SIG-M5 treated with dmso at 0.1 percent for 504 hours (cell line): Measurements from ENCODE around the gene MGAT3.
A peak's percentile ranks its signal among the peaks of the same experiment; 100 is the strongest.
"Not testable (repeated sequence)": the region's sequence is repeated elsewhere in the genome, so short reads cannot be mapped to it uniquely, and the experiment has no call there.

Experiments
- DNase-seq: peaks from one replicate; lab custom pipeline; 2025; ENCODE audit not compliant: unreplicated experiment; lab: John Stamatoyannopoulos, UW

The MGAT3 gene

GRCh38 chr22:39489094-39490068 is 32.6 kb downstream of the MGAT3 start:
- no peak for DNase-seq

DNA sequence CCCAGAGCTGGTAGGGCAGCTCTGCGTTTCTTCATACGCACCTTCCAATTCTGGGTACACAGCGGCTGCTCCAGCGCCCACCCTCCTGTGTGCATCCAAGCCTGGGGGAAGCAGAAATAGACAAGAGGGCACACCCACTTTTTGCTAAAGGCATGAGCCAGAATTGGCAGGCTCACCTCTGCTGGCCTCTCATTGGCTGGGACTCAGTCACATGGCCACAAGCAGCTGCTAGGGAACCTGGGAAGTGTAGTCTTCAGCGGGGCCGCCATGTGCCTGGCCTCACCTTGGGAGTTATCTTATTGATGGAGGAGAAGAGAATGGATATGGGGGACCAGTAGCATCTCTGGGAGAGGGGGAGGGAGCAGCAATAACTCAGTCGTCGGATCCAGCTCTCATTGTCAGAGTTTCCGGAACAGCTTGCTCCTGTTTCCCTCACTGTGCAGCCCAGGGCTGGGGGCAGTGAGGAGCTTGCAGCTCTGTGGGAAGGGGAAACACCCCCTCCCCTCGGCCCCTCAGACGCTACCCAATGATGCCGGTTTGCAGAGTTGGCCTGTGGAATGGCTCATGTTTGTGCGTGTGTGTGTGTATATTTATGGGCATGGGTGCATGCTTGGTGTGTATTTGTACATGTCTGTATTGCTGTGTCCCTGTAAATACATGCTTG is 33.5 kb downstream of the MGAT3 start:
- peak; percentile 82 for DNase-seq

DNA sequence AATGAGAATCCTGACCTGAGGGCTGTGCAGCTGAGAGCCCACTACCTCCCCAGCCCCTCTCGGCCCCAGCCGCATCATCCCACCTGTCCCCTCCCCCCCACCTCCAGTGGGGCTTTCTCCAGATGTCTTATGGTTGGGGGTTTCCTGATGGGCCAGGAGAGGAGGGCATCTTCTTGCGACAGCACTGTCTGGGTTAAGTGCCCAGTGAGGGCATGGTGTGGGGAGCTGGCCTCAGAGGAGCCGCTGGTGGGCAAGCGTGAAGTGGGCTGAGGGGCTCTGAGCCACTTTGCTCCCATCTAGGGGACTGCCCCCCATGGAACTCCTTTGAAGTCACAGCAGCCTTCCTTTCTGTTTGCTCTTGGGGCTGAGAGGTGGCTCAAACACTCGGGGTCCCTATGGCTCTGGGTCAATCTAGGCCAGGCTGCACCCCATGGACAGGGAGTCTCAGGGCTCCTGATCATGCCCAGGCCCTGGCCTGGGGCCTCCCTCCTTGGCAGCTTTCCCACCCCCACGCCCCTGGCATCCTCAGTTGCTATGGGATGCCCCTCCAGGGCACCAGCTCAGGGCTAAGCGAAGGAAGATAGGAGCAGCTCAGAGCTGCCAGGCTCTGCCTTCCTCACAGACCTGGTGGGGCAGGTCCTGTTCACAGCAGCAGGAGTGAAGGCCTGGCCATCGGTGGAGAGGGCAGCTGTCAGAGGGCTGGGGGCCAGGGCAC is 34.3 kb downstream of the MGAT3 start:
- DNase-seq = no peak

GRCh38 chr22:39491696-39492095 is 34.9 kb downstream of the MGAT3 start:
- no peak for DNase-seq

DNA sequence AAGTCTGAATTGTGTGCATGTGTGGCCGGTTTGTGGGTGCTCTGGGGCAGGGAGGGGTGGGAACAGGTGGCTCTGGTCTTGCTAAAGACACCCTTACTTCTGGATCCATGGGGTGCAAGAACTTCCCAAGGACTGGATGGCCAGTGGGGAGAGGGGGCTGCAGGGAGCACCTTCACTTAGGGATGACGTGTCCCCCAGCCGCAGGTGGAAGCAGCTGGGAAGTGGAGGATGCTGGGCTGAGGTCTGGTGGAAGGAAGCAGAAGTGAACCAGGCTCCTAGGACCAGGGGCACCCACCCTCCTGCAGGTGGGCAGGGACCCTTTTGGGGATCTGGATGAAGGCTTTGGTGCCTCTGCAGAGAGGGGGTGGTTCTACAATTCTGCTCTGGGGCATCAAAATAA is 35.4 kb downstream of the MGAT3 start:
- no peak for DNase-seq

DNA sequence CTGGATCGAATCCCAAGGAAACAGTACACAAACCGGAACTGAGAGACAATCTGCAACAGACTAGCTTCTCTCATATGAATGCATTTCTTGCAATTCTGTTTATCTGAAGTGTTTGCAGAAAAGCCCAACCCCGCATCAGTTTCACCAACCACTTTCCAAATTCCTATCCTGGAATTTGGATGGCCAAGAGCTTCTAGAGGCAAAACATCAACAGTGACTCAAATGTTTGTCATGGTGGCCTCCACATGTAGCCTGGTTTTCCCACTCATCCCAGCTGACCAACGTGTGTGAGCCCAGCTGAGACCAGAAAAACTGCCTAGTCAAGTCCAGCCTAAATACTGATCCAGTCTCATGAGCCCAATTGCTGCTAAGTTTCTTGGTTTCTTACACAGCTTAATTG is 36.9 kb downstream of the MGAT3 start:
- no peak for DNase-seq

DNA sequence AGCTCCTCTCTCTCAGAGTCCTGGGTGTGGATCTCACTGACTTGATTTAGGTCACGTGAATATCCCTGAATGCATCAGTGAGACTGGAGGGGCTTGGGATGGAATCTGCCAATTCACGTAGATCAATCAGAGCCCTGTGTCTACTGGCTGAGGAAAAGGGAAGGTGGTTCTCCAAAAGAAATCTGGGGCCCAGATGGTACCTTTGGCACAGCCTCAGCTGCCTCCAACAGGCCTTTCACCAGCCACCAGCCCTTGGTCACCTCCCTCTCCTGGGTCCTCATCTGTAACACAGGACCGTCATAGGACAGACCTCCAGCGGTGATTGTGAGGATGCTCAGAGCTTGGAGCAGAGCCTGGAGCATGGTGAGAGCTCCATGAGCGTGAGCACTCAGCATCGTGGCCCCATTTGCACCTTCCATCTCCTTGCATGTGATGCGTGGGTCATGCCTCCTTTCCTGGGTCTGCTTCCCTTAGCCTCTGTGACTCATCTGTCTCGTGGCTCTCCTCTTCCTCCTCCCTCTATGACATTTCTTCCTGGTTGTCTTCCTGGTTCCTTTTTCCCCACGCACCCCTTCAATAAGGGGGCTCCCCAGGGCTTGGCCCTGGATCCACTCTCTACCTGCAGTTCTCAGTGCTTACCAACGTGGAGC is 37.8 kb downstream of the MGAT3 start:
- DNase-seq = no peak

GRCh38 chr22:39496131-39496838 is 39.5 kb downstream of the MGAT3 start:
- DNase-seq = peak; percentile 78

- no peak for DNase-seq
Measured at GRCh38 chr22:39497429-39497828, 40.6 kb downstream of the MGAT3 start.

- DNase-seq = no peak
Measured at GRCh38 chr22:39498368-39498767, 41.6 kb downstream of the MGAT3 start.

- DNase-seq = no peak
Measured at GRCh38 chr22:39498802-39499201, 42.0 kb downstream of the MGAT3 start.

- DNase-seq = no peak
Measured at GRCh38 chr22:39500101-39500500, 43.3 kb downstream of the MGAT3 start.

DNA sequence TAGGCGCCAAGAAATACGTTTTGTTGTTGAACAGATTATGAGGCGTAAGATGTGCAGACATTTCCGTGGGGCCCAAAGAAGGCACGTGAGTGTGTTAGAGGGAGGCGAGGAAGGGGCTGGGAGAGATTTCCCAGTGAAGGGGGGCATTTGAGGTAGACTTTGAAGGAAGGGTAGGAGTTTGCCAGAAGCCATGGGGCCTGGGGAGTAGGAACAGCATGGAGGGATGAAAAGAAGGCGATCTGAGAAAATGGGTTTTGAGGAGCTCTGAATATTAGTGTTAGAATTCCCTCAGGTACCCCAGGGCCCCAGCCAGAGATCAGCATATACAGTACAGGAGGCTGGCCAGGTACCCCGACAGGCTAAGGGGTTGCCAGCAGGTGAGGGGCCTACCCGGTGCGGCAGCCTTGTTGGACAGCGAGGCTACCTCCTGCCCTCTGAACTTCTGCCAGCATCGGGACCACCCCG is 44.9 kb downstream of the MGAT3 start:
- no peak for DNase-seq

GRCh38 chr22:39502109-39502788 is 45.4 kb downstream of the MGAT3 start, which contains the start of gene MIEF1:
Gene MIEF1 (plus strand): TSS chr22:39502290. CDS start chr22:39511295, 9,005 bp downstream.
- DNase-seq = peak; percentile 83

GRCh38 chr22:39502789-39503409 is 46.1 kb downstream of the MGAT3 start:
- peak; percentile 53 for DNase-seq

DNA sequence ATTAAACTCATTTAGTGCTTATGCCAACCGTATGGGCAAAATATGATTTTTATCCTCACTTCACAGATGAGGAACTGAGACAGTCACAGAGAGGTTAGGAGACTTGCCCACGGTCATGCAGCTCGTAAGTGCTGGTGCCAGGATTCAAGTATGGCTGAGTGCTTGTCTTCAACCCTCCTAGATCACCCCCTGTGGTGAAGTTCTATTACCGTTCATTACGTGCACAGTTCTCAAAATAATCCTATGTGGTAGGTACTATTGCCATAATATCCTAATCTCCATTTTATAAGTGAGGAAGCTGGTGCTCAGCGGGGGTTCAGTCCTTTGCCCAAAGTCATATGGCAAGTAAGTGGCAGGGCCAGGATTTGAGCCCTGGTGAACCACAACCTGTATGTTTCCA is 46.8 kb downstream of the MGAT3 start:
- peak; percentile 20 for DNase-seq

- no peak for DNase-seq
Measured at GRCh38 chr22:39504071-39504470, 47.3 kb downstream of the MGAT3 start.

DNA sequence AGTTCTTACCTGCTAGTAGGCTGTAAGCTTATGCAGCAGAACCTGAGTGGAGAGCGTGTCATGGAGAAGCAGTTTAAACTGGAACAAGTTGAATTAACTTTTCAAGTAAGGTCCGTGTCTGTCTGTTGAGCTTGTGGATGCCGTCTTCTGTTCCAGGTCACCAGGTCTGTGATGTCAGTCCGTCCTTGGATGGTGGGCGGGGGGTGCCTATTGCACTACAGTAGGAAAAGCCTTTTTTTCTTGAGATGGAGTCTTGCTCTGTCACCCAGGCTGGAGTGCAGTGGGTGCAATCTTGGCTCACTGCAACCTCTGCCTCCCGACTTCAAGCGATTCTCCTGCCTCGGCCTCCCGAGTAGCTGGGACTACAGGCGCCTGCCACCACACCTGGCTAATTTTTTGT is 50.2 kb downstream of the MGAT3 start:
- not testable (repeated sequence) for DNase-seq

DNA sequence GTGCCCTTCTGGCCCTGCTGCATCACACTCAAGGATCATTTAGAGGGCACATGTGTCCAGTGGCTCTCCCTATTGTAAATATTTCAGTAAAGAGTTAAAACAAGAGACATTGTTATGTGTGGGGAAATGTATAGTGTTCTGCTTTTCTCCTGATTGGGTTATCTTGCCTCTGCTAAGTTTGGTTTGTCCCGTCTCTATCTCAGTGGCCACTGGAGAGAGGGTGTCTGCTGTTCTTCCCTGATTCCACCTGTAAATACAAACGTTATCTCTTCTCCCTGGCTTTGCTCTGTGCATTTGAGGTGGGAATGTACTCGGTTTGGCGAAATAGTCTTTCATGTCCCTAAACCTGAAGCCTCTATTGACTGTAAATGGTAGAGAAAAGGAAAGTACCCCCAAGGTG is 51.6 kb downstream of the MGAT3 start:
- DNase-seq = no peak
